Measurements from ENCODE around the gene HMSD. TPM values are rescaled to one million over a fixed set of nuclear protein-coding genes. Genes with fewer than 3 reads are reported as not detected.

The HMSD gene
- total RNA-seq, 1 donor from 2014 or later, result 0.26 TPM

DNA sequence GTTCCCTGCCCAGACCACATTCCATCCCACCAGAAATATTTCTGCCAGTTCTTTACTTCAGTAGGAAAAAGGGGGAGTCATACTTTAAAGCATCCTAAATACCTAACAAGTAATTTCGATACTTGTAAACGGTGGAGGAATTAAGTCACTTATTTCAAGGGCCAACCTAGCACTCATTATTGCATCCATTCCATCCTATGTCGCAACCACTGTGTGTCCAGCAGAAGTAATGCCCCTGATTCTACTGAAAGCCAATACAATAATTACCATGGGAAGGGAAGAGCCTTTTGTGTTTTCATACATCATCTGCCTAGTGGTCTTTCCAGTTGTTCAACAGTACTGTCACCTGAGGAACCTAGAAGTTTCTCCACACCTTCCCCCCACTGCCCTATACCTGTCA is 33.3 kb downstream of the HMSD start:
- H3K36me3 ChIP-seq (ENCODE audit: control insufficient read depth, insufficient read depth, low read length), result peaks cover 32% of the 10 kb centered on the region
- no peak for DNase-seq (ENCODE audit: low read depth)

DNA sequence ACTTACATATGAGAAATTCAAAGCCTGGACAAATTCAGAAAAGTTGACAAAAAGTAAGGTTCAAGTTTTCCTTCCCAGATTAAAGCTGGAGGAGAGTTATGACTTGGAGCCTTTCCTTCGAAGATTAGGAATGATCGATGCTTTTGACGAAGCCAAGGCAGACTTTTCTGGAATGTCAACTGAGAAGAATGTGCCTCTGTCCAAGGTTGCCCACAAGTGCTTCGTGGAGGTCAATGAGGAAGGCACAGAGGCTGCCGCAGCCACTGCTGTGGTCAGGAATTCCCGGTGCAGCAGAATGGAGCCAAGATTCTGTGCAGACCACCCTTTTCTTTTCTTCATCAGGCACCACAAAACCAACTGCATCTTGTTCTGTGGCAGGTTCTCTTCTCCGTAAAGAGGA is 37.8 kb downstream of the HMSD start:
- no peak overlapping the region for H3K4me3 ChIP-seq (ENCODE audit: low read depth, low read length)
- TF ChIP-seq, protein P1, sequence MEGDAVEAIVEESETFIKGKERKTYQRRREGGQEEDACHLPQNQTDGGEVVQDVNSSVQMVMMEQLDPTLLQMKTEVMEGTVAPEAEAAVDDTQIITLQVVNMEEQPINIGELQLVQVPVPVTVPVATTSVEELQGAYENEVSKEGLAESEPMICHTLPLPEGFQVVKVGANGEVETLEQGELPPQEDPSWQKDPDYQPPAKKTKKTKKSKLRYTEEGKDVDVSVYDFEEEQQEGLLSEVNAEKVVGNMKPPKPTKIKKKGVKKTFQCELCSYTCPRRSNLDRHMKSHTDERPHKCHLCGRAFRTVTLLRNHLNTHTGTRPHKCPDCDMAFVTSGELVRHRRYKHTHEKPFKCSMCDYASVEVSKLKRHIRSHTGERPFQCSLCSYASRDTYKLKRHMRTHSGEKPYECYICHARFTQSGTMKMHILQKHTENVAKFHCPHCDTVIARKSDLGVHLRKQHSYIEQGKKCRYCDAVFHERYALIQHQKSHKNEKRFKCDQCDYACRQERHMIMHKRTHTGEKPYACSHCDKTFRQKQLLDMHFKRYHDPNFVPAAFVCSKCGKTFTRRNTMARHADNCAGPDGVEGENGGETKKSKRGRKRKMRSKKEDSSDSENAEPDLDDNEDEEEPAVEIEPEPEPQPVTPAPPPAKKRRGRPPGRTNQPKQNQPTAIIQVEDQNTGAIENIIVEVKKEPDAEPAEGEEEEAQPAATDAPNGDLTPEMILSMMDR (IDR thresholded peaks at IDR 0.05; ENCODE audit: insufficient read depth, low read length, severe bottlenecking), result no peak
- peaks cover 25% of the 10 kb centered on the region for H3K36me3 ChIP-seq (ENCODE audit: control insufficient read depth, insufficient read depth, low read length)
- no peaks in the 10 kb centered on the region for H3K27me3 ChIP-seq (ENCODE audit: control insufficient read depth, insufficient read depth, low read length)
- DNase-seq (ENCODE audit: low read depth), result no peak
- no peak for FAIRE-seq

More for the DNA sequence above, 33.3 kb downstream of the HMSD start:
- no peak for FAIRE-seq
- H3K27me3 ChIP-seq (ENCODE audit: control insufficient read depth, insufficient read depth, low read length), result no peaks in the 10 kb centered on the region
- TF ChIP-seq, protein P1 (IDR thresholded peaks at IDR 0.05; ENCODE audit: insufficient read depth, low read length, severe bottlenecking), result no peak
- no peak overlapping the region for H3K4me3 ChIP-seq (ENCODE audit: low read depth, low read length)

DNA sequence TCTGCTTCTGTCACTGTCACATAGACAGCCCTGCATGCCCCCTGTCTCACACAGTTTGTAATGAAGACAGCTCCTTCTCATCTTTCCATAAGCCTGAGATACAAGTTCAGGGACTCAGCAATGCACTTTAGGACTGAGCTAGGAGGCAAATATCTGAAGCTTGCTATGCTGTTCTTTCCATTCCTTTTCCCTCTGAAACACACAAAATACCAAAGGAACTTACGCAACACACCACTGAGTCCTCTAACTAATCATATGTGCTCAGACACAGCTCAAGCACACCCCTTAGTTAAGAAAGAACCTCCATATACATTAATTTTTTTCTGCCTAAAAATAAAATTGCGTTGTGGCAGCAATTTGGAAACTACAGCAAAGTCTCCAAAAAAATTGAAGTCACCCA is 38.6 kb downstream of the HMSD start:
- FAIRE-seq (no peak), DNase-seq (ENCODE audit: low read depth) (no peak)
- Histone ChIP-seq H3K4me3 (ENCODE audit: low read depth, low read length) (no peak overlapping the region), H3K36me3 (ENCODE audit: control insufficient read depth, insufficient read depth, low read length) (peaks cover 21% of the 10 kb centered on the region), H3K27me3 (ENCODE audit: control insufficient read depth, insufficient read depth, low read length) (no peaks in the 10 kb centered on the region)
- TF ChIP-seq, protein P1 (IDR thresholded peaks at IDR 0.05; ENCODE audit: insufficient read depth, low read length, severe bottlenecking), result no peak

DNA sequence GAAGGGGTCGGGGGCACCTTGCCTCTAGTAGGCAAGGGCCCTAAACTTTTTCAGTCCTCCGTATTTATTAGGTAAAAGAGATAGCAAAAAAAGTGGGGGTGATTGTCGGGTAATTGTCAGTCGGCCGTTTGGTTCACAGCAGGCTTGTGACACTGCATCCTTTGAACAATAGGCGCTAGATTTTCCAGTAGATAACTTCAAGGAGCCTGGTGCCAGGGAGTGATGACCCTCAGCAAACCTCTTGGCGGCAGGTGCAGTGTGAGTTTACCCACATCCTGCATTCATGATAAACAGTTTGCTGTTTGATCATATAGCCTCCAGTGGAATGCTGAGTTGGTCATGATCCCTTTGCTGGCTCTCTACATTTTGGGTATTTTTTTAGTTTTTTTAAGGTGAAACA is 43.6 kb downstream of the HMSD start:
- Histone ChIP-seq H3K36me3 (ENCODE audit: control insufficient read depth, insufficient read depth, low read length) (peaks cover under 1% of the 10 kb centered on the region), H3K4me3 (ENCODE audit: low read depth, low read length) (no peak overlapping the region), H3K27me3 (ENCODE audit: control insufficient read depth, insufficient read depth, low read length) (no peaks in the 10 kb centered on the region)
- no peak for DNase-seq (ENCODE audit: low read depth)
- no peak for FAIRE-seq
- TF ChIP-seq, protein P1 (IDR thresholded peaks at IDR 0.05; ENCODE audit: insufficient read depth, low read length, severe bottlenecking), result no peak

DNA sequence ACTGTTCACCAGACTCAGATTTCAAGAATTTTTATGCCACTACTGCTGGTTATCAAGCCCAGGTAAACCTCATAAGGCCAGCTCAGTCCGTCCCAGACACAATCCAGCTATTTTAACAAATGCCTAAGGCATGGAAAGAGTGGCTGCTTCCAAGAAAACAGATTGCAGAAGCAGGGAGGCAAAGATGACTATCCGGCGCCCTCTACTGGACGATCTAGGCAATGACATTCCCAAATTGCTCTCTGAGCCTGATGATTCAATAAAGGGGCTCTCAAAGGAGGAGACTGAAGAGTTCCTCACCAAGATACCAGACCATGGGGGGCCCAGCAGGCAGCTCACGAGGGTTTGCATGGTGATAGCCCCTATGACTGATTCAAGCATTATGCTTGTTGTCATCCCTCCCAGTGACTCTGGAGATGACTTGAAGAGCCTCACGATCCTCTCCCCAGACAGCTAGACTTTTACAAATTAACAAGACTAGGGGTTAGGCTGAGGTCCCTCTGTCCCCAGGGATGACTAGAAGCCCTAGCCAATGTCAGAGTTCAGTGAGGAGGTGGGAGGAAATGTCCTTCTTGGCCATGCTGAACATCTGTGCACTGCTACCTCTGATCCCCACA is 45.8 kb downstream of the HMSD start:
- Histone ChIP-seq H3K36me3 (ENCODE audit: control insufficient read depth, insufficient read depth, low read length) (no peaks in the 10 kb centered on the region), H3K27me3 (ENCODE audit: control insufficient read depth, insufficient read depth, low read length) (no peaks in the 10 kb centered on the region), H3K4me3 (ENCODE audit: low read depth, low read length) (no peak overlapping the region)
- TF ChIP-seq, protein P1 (IDR thresholded peaks at IDR 0.05; ENCODE audit: insufficient read depth, low read length, severe bottlenecking), result peak; percentile 87
- DNase-seq (ENCODE audit: low read depth) (peak; percentile 59), FAIRE-seq (no peak)

DNA sequence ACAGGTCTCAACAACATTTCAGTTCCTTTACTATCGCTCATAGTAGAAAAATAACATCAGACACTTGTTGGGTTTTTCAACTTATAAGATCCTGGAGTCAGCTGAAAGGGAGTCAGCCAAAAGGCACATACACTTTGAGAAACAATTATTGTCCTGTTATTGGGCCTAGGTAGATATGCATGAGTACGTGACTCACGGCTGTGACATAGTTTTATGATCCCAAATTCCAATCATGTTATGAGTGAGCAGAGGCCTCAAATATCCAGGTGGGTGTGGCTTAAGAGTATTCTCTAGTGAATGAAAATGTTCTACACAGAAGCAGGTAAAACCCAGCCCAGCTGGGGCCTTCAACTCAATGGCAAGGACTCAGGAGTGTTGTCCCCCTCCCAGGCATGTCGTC is 47.9 kb downstream of the HMSD start:
- H3K4me3 ChIP-seq (ENCODE audit: low read depth, low read length), result no peak overlapping the region
- FAIRE-seq (no peak), DNase-seq (ENCODE audit: low read depth) (peak; percentile 45)
- H3K27me3 ChIP-seq (ENCODE audit: control insufficient read depth, insufficient read depth, low read length), result no peaks in the 10 kb centered on the region
- TF ChIP-seq, protein P1 (IDR thresholded peaks at IDR 0.05; ENCODE audit: insufficient read depth, low read length, severe bottlenecking), result no peak
- H3K36me3 ChIP-seq (ENCODE audit: control insufficient read depth, insufficient read depth, low read length), result no peaks in the 10 kb centered on the region

All from bronchial epithelial cell (primary cell).